GM23338 (cell line): Measurements from ENCODE around the gene IL16. TPM values are rescaled to one million over a fixed set of nuclear protein-coding genes. Genes with fewer than 3 reads are reported as not detected.

ENCODE experiments used
- ATAC-seq: fragments of 200-7000 bp; cut with Tn5 transposase; 3 replicates; pipeline ENCODE4 v1.9.1; 2020
- DNase-seq: peaks from one replicate; pipeline ENCODE4 v3.0.0-alpha.2; 2015; ENCODE audit warnings: low spot score
- H2AFZ ChIP-seq: fragments of 200-600 bp; sonication (generic); 2 replicates; pipeline ENCODE4 v1.8.0; 2016; ENCODE audit warnings: antibody characterized with exemption, mild to moderate bottlenecking, moderate library complexity
- H3F3A ChIP-seq: fragments of 200-600 bp; sonication (generic); replicated peaks from 2 replicates; pipeline ENCODE4 v1.8.0; 2017; ENCODE audit warnings: antibody characterized with exemption, mixed run types, low read depth
- H3K27ac ChIP-seq: fragments of 200-600 bp; sonication (generic); 2 replicates; pipeline ENCODE4 v1.6.1; 2016; ENCODE audit warnings: low read depth
- H3K27me3 ChIP-seq: fragments of 200-600 bp; sonication (generic); 2 replicates; pipeline ENCODE4 v1.8.0; 2016; ENCODE audit warnings: mild to moderate bottlenecking, mixed run types, moderate library complexity; ENCODE audit not compliant: insufficient read depth
- H3K36me3 ChIP-seq: fragments of 200-600 bp; sonication (generic); 2 replicates; pipeline ENCODE4 v1.8.0; 2016; ENCODE audit warnings: mild to moderate bottlenecking; ENCODE audit not compliant: insufficient read depth
- H3K4me1 ChIP-seq: fragments of 200-600 bp; sonication (generic); 2 replicates; pipeline ENCODE4 v1.8.0; 2016; ENCODE audit warnings: mild to moderate bottlenecking, moderate library complexity; ENCODE audit not compliant: insufficient read depth
- H3K4me2 ChIP-seq: fragments of 200-600 bp; sonication (generic); 2 replicates; pipeline ENCODE4 v1.7.1; 2017; ENCODE audit warnings: mixed run types
- H3K4me3 ChIP-seq: fragments of 200-600 bp; sonication (generic); 2 replicates; pipeline ENCODE4 v1.6.1; 2016; ENCODE audit warnings: mixed run types
- H3K79me2 ChIP-seq: fragments of 200-600 bp; sonication (generic); replicated peaks from 2 replicates; pipeline ENCODE4 v1.8.0; 2017; ENCODE audit warnings: mild to moderate bottlenecking; ENCODE audit not compliant: insufficient read depth
- H3K9me2 ChIP-seq: fragments of 200-600 bp; sonication (generic); 2 replicates; pipeline ENCODE4 v1.8.0; 2017; ENCODE audit not compliant: insufficient read depth
- H4K20me1 ChIP-seq: fragments of 200-600 bp; sonication (generic); replicated peaks from 2 replicates; pipeline ENCODE4 v1.8.0; 2017; ENCODE audit warnings: mild to moderate bottlenecking; ENCODE audit not compliant: insufficient read depth
- H3K27ac Mint-ChIP-seq: 2 replicates; pipeline ENCODE4 v1.8.0; 2020; ENCODE audit warnings: inconsistent platforms, mild to moderate bottlenecking, moderate library complexity, mixed read lengths
- H3K27me3 Mint-ChIP-seq: 3 replicates; pipeline ENCODE4 v1.8.0; 2022; ENCODE audit warnings: low read depth, mild to moderate bottlenecking, moderate library complexity, mixed read lengths, inconsistent platforms; ENCODE audit not compliant: insufficient read depth, poor library complexity
- H3K36me3 Mint-ChIP-seq: 3 replicates; pipeline ENCODE4 v1.8.0; 2021; ENCODE audit warnings: low read depth, mild to moderate bottlenecking, inconsistent platforms, moderate library complexity, mixed read lengths
- H3K4me1 Mint-ChIP-seq: 3 replicates; pipeline ENCODE4 v1.8.0; 2020; ENCODE audit warnings: mild to moderate bottlenecking, inconsistent platforms, mixed read lengths
- H3K4me3 Mint-ChIP-seq: 3 replicates; pipeline ENCODE4 v1.8.0; 2021; ENCODE audit warnings: moderate library complexity, mild to moderate bottlenecking, inconsistent platforms, mixed read lengths
- H3K9me3 Mint-ChIP-seq: 3 replicates; pipeline ENCODE4 v1.8.0; 2020; ENCODE audit warnings: moderate library complexity, mild to moderate bottlenecking, inconsistent platforms, mixed read lengths
- CREB1 ChIP-seq: fragments of 250-450 bp; sonication (Bioruptor Pico); IDR thresholded peaks from 2 replicates; pipeline ENCODE4 v1.5.0; 2020; ENCODE audit warnings: low read depth, mild to moderate bottlenecking, moderate library complexity
- EZH2 ChIP-seq: fragments of 200-600 bp; sonication (generic); IDR thresholded peaks from one replicate; pipeline ENCODE4 v1.8.0; 2017; ENCODE audit warnings: antibody characterized with exemption, mild to moderate bottlenecking, low read depth; ENCODE audit not compliant: unreplicated experiment
- EZH2phosphoT487 ChIP-seq: fragments of 200-600 bp; sonication (generic); IDR thresholded peaks from one replicate; pipeline ENCODE4 v1.8.1; 2018; ENCODE audit warnings: antibody characterized with exemption; ENCODE audit not compliant: unreplicated experiment
- JUNB ChIP-seq: IDR thresholded peaks from one replicate; pipeline ENCODE4 v1.6.1; 2016; ENCODE audit warnings: antibody characterized with exemption; ENCODE audit not compliant: unreplicated experiment
- NANOG ChIP-seq: IDR thresholded peaks from 2 replicates; pipeline ENCODE4 v1.6.1; 2016; ENCODE audit warnings: antibody characterized with exemption, borderline replicate concordance
- POLR2AphosphoS5 ChIP-seq: IDR thresholded peaks from 2 replicates; pipeline ENCODE4 v1.6.1; 2016; ENCODE audit warnings: antibody characterized with exemption, low read depth
- STAT1 ChIP-seq: IDR thresholded peaks from one replicate; pipeline ENCODE4 v1.6.1; 2016; ENCODE audit warnings: antibody characterized with exemption; ENCODE audit not compliant: unreplicated experiment
- ZNF114 ChIP-seq: fragments of 250-450 bp; sonication (Bioruptor Pico); IDR thresholded peaks from 2 replicates; pipeline ENCODE4 v1.5.0; 2020; ENCODE audit warnings: mild to moderate bottlenecking, moderate library complexity
- ZNF331 ChIP-seq: fragments of 250-450 bp; sonication (Bioruptor Pico); IDR thresholded peaks from 2 replicates; pipeline ENCODE4 v1.5.0; 2020; ENCODE audit warnings: low read depth, mild to moderate bottlenecking, moderate library complexity
- polyA plus RNA-seq: library from polyadenylated mRNA; unstranded; fragments of >200 nt; fragmentation: Nextera tagmentation; extraction: Ambion mirVana; gene quantifications from 2 replicates; pipeline ENCODE4 v1.2.1, GENCODE V29; 2016
- total RNA-seq: library from RNA; depleted of rRNA; stranded (reverse); fragments of >200 nt; shearing (Covaris generic); gene quantifications from 2 replicates; pipeline ENCODE4 v1.2.3, GENCODE V29; 2014
- TF ChIP-seq, protein P1 (sequence below), 2 experiments: fragments of 200-600 bp in 1 of 2; sonication (generic) in 1 of 2; conservative IDR thresholded peaks; 2 replicates each; pipeline versions ENCODE4 v1.5.1 to v1.6.1; 2016 to 2017; ENCODE audit warnings: antibody characterized with exemption in 2 of 2, low read depth in 2 of 2, mild to moderate bottlenecking in 2 of 2, moderate library complexity in 1 of 2
- TF ChIP-seq, protein P2 (sequence below): IDR thresholded peaks from 2 replicates; pipeline ENCODE4 v1.6.1; 2016; ENCODE audit warnings: antibody characterized with exemption
- TF ChIP-seq, protein P3 (sequence below): fragments of 250-450 bp; sonication (Bioruptor Pico); IDR thresholded peaks from 2 replicates; pipeline ENCODE4 v1.5.0; 2020; ENCODE audit warnings: mild to moderate bottlenecking, moderate library complexity
- TF ChIP-seq, protein P4 (sequence below): IDR thresholded peaks from one replicate; pipeline ENCODE4 v1.6.1; 2018; ENCODE audit warnings: antibody characterized with exemption; ENCODE audit not compliant: unreplicated experiment

Gene IL16
- total and polyA plus RNA-seq, 2 experiments from 2014 or later, result 0.29 TPM; not detected in 1

DNA sequence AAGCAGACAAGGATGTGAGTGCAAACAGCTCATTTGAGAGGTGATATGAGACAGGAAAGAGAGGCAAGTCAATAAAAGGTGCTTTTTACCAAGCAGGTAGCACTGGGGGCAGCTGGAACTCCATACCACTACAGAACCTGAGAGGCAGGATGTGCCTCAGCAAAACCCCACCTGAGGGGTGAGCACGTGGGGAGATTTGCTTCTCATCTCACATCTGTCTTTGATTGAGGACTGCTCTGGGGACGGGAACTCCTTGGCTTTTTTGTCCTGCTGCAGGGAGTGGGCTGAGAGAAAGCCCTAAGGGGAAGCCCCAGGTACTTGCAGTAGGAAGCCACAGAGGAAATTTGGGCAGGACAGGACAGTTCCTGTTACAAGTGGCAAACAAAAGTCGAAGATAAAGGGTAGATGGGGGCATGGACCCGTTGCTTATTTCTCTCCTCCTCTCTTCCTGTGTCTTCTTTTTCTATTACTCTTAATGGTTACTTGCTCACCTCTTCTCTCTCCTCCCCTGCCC is 35.5 kb upstream of the IL16 start:
- H3K27me3 Mint-ChIP-seq, result peaks cover 7% of the 10 kb centered on the region
- H3K79me2 ChIP-seq, result no peaks in the 10 kb centered on the region
- no peaks in the 10 kb centered on the region for H3K36me3 Mint-ChIP-seq
- H4K20me1 ChIP-seq, result no peaks in the 10 kb centered on the region
- no peak overlapping the region for H3K4me3 Mint-ChIP-seq
- H3K27ac ChIP-seq, result no peak overlapping the region
- H3K4me1 Mint-ChIP-seq, result no peaks in the 10 kb centered on the region
- no peaks in the 10 kb centered on the region for H3F3A ChIP-seq
- no peak overlapping the region for H2AFZ ChIP-seq
- no peaks in the 10 kb centered on the region for H3K27me3 ChIP-seq
- ATAC-seq (no peak), DNase-seq (no peak)
- H3K9me3 Mint-ChIP-seq, result no peaks in the 10 kb centered on the region
- 0 out of 2 replicates have a peak, but pooled peaks cover 3% of the 10 kb centered on the region for H3K9me2 ChIP-seq
- no peak overlapping the region for H3K4me2 ChIP-seq
- TF ChIP-seq, protein P1, sequence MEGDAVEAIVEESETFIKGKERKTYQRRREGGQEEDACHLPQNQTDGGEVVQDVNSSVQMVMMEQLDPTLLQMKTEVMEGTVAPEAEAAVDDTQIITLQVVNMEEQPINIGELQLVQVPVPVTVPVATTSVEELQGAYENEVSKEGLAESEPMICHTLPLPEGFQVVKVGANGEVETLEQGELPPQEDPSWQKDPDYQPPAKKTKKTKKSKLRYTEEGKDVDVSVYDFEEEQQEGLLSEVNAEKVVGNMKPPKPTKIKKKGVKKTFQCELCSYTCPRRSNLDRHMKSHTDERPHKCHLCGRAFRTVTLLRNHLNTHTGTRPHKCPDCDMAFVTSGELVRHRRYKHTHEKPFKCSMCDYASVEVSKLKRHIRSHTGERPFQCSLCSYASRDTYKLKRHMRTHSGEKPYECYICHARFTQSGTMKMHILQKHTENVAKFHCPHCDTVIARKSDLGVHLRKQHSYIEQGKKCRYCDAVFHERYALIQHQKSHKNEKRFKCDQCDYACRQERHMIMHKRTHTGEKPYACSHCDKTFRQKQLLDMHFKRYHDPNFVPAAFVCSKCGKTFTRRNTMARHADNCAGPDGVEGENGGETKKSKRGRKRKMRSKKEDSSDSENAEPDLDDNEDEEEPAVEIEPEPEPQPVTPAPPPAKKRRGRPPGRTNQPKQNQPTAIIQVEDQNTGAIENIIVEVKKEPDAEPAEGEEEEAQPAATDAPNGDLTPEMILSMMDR (conservative IDR thresholded peaks at IDR 0.05; ENCODE audit: low read depth in 2 of 2), result no peak
- TF ChIP-seq CREB1 (CRISPR knock-in tag) (no peak), EZH2phosphoT487 (no peak), JUNB (no peak), STAT1 (no peak), NANOG (no peak), ZNF114 (no peak), ZNF331 (CRISPR knock-in tag) (no peak), POLR2AphosphoS5 (no peak), EZH2 (no peak)
- TF ChIP-seq, protein P2, sequence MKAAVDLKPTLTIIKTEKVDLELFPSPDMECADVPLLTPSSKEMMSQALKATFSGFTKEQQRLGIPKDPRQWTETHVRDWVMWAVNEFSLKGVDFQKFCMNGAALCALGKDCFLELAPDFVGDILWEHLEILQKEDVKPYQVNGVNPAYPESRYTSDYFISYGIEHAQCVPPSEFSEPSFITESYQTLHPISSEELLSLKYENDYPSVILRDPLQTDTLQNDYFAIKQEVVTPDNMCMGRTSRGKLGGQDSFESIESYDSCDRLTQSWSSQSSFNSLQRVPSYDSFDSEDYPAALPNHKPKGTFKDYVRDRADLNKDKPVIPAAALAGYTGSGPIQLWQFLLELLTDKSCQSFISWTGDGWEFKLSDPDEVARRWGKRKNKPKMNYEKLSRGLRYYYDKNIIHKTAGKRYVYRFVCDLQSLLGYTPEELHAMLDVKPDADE, result no peak
- TF ChIP-seq, protein P3, sequence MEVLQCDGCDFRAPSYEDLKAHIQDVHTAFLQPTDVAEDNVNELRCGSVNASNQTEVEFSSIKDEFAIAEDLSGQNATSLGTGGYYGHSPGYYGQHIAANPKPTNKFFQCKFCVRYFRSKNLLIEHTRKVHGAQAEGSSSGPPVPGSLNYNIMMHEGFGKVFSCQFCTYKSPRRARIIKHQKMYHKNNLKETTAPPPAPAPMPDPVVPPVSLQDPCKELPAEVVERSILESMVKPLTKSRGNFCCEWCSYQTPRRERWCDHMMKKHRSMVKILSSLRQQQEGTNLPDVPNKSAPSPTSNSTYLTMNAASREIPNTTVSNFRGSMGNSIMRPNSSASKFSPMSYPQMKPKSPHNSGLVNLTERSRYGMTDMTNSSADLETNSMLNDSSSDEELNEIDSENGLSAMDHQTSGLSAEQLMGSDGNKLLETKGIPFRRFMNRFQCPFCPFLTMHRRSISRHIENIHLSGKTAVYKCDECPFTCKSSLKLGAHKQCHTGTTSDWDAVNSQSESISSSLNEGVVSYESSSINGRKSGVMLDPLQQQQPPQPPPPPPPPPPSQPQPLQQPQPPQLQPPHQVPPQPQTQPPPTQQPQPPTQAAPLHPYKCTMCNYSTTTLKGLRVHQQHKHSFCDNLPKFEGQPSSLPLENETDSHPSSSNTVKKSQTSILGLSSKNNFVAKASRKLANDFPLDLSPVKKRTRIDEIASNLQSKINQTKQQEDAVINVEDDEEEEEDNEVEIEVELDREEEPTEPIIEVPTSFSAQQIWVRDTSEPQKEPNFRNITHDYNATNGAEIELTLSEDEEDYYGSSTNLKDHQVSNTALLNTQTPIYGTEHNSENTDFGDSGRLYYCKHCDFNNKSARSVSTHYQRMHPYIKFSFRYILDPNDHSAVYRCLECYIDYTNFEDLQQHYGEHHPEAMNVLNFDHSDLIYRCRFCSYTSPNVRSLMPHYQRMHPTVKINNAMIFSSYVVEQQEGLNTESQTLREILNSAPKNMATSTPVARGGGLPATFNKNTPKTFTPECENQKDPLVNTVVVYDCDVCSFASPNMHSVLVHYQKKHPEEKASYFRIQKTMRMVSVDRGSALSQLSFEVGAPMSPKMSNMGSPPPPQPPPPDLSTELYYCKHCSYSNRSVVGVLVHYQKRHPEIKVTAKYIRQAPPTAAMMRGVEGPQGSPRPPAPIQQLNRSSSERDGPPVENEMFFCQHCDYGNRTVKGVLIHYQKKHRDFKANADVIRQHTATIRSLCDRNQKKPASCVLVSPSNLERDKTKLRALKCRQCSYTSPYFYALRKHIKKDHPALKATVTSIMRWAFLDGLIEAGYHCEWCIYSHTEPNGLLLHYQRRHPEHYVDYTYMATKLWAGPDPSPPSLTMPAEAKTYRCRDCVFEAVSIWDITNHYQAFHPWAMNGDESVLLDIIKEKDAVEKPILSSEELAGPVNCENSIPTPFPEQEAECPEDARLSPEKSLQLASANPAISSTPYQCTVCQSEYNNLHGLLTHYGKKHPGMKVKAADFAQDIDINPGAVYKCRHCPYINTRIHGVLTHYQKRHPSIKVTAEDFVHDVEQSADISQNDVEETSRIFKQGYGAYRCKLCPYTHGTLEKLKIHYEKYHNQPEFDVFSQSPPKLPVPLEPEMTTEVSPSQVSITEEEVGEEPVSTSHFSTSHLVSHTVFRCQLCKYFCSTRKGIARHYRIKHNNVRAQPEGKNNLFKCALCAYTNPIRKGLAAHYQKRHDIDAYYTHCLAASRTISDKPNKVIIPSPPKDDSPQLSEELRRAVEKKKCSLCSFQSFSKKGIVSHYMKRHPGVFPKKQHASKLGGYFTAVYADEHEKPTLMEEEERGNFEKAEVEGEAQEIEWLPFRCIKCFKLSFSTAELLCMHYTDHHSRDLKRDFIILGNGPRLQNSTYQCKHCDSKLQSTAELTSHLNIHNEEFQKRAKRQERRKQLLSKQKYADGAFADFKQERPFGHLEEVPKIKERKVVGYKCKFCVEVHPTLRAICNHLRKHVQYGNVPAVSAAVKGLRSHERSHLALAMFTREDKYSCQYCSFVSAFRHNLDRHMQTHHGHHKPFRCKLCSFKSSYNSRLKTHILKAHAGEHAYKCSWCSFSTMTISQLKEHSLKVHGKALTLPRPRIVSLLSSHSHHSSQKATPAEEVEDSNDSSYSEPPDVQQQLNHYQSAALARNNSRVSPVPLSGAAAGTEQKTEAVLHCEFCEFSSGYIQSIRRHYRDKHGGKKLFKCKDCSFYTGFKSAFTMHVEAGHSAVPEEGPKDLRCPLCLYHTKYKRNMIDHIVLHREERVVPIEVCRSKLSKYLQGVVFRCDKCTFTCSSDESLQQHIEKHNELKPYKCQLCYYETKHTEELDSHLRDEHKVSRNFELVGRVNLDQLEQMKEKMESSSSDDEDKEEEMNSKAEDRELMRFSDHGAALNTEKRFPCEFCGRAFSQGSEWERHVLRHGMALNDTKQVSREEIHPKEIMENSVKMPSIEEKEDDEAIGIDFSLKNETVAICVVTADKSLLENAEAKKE (CRISPR knock-in tag), result no peak
- TF ChIP-seq, protein P4, sequence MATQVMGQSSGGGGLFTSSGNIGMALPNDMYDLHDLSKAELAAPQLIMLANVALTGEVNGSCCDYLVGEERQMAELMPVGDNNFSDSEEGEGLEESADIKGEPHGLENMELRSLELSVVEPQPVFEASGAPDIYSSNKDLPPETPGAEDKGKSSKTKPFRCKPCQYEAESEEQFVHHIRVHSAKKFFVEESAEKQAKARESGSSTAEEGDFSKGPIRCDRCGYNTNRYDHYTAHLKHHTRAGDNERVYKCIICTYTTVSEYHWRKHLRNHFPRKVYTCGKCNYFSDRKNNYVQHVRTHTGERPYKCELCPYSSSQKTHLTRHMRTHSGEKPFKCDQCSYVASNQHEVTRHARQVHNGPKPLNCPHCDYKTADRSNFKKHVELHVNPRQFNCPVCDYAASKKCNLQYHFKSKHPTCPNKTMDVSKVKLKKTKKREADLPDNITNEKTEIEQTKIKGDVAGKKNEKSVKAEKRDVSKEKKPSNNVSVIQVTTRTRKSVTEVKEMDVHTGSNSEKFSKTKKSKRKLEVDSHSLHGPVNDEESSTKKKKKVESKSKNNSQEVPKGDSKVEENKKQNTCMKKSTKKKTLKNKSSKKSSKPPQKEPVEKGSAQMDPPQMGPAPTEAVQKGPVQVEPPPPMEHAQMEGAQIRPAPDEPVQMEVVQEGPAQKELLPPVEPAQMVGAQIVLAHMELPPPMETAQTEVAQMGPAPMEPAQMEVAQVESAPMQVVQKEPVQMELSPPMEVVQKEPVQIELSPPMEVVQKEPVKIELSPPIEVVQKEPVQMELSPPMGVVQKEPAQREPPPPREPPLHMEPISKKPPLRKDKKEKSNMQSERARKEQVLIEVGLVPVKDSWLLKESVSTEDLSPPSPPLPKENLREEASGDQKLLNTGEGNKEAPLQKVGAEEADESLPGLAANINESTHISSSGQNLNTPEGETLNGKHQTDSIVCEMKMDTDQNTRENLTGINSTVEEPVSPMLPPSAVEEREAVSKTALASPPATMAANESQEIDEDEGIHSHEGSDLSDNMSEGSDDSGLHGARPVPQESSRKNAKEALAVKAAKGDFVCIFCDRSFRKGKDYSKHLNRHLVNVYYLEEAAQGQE, result no peak
- H3K4me3 ChIP-seq, result no peak overlapping the region
- H3K27ac Mint-ChIP-seq, result no peak overlapping the region
- no peaks in the 10 kb centered on the region for H3K4me1 ChIP-seq
- H3K36me3 ChIP-seq, result no peaks in the 10 kb centered on the region
